H1 (cell line): ENCODE data around the gene DNAI1. TPM values are rescaled to one million over a fixed set of nuclear protein-coding genes. Genes with fewer than 3 reads are reported as not detected.
A peak's percentile ranks its signal among the peaks of the same experiment; 100 is the strongest.

Source experiments
- CTCF ChIA-PET: fragments of 300-600 bp; sonication (Branson Sonifier 250); formaldehyde crosslinking; loops from one replicate; lab custom pipeline; 2021; ENCODE audit not compliant: partially characterized antibody; lab: Charles Lee
- POLR2A ChIA-PET: fragments of 300-600 bp; sonication (Branson Sonifier 250); formaldehyde crosslinking; loops from one replicate; lab custom pipeline; 2021; ENCODE audit warnings: inconsistent platforms; ENCODE audit not compliant: partially characterized antibody; lab: Charles Lee
- DNase-seq, 2 experiments: peaks; one replicate each; pipeline versions ENCODE4 v3.0.0 to v3.0.0-alpha.2; 2010 to 2022; ENCODE audit warnings: low spot score in 2 of 2, low read depth in 1 of 2, mixed read lengths in 1 of 2
- FAIRE-seq: peaks from 2 replicates; lab custom pipeline; 2011; peaks lifted over from hg19 to GRCh38; lab: Jason Lieb, UNC
- H2AFZ ChIP-seq: 2 replicates; pipeline ENCODE4 v1.8.1; 2012; ENCODE audit warnings: low read length, inconsistent platforms
- H2AK5ac ChIP-seq: 2 replicates; pipeline ENCODE4 v1.6.1; 2013; ENCODE audit warnings: low read depth, low read length
- H2BK120ac ChIP-seq: replicated peaks from 2 replicates; pipeline ENCODE3; 2013; ENCODE audit warnings: low read depth, low read length, inconsistent platforms
- H2BK12ac ChIP-seq: 2 replicates; pipeline ENCODE4 v1.6.1; 2013; ENCODE audit warnings: low read depth, low read length
- H2BK15ac ChIP-seq: 2 replicates; pipeline ENCODE4 v1.6.1; 2013; ENCODE audit warnings: low read length
- H2BK20ac ChIP-seq: 2 replicates; pipeline ENCODE4 v1.6.1; 2013; ENCODE audit warnings: low read length
- H2BK5ac ChIP-seq: 2 replicates; pipeline ENCODE4 v1.6.1; 2013; ENCODE audit warnings: low read depth, low read length
- H3K14ac ChIP-seq: 2 replicates; pipeline ENCODE4 v1.6.1; 2013; ENCODE audit warnings: inconsistent platforms; ENCODE audit not compliant: insufficient read length
- H3K18ac ChIP-seq: 2 replicates; pipeline ENCODE4 v1.6.1; 2013; ENCODE audit warnings: low read length; ENCODE audit errors: extremely low read depth
- H3K23ac ChIP-seq: 2 replicates; pipeline ENCODE4 v1.6.1; 2013; ENCODE audit warnings: inconsistent platforms; ENCODE audit not compliant: insufficient read length
- H3K23me2 ChIP-seq: 2 replicates; pipeline ENCODE4 v1.6.1; 2013; ENCODE audit warnings: low read depth, low read length
- H3K27ac ChIP-seq: 2 replicates; pipeline ENCODE4 v1.6.1; 2011; ENCODE audit warnings: low read depth, low read length, inconsistent platforms
- H3K27me3 ChIP-seq, 4 experiments: replicated peaks in 1 of 4; 1 replicate in 1 of 4; 2 replicates in 3 of 4; pipeline versions ENCODE4 v1.6.1 to v1.8.1; 2011 to 2013; ENCODE audit warnings: low read length in 3 of 4, mild to moderate bottlenecking in 3 of 4, inconsistent platforms in 2 of 4, mixed read lengths in 2 of 4, moderate library complexity in 1 of 4; ENCODE audit not compliant: control insufficient read depth in 3 of 4, insufficient read depth in 3 of 4; ENCODE audit errors: extremely low read depth in 1 of 4
- H3K36me3 ChIP-seq, 4 experiments: 2 replicates each; pipeline versions ENCODE4 v1.6.1 to v1.8.1; 2011 to 2013; ENCODE audit warnings: mild to moderate bottlenecking in 4 of 4, low read length in 3 of 4, moderate library complexity in 2 of 4, control low read depth in 1 of 4, inconsistent platforms in 1 of 4; ENCODE audit not compliant: insufficient read depth in 4 of 4, control insufficient read depth in 2 of 4
- H3K4ac ChIP-seq: replicated peaks from 2 replicates; pipeline ENCODE3; 2013; ENCODE audit warnings: low read length, low read depth, mixed read lengths, inconsistent platforms; ENCODE audit not compliant: insufficient read length
- H3K4me1 ChIP-seq, 4 experiments: replicated peaks in 1 of 4; 1 replicate in 1 of 4; 2 replicates in 3 of 4; pipeline versions ENCODE4 v1.6.1 to v1.8.1; 2011 to 2013; ENCODE audit warnings: low read length in 3 of 4, inconsistent platforms in 2 of 4, mixed read lengths in 1 of 4; ENCODE audit not compliant: insufficient read depth in 4 of 4, control insufficient read depth in 3 of 4
- H3K4me2 ChIP-seq, 2 experiments: 2 replicates each; pipeline versions ENCODE4 v1.6.1 to v1.8.1; 2011 to 2013; ENCODE audit warnings: low read depth in 2 of 2, low read length in 2 of 2, control low read depth in 1 of 2, inconsistent platforms in 1 of 2, mild to moderate bottlenecking in 1 of 2; ENCODE audit not compliant: insufficient read depth in 1 of 2
- H3K4me3 ChIP-seq, 4 experiments: fragments of 200-600, 300-600 bp in 1 of 4; sonication (generic), shearing (Covaris generic), sonication (Bioruptor Twin) in 1 of 4; 2 replicates each; pipeline versions ENCODE4 v1.5.1 to v1.8.1; 2011 to 2016; ENCODE audit warnings: low read length in 4 of 4, low read depth in 3 of 4, control low read depth in 2 of 4, inconsistent platforms in 2 of 4, mild to moderate bottlenecking in 2 of 4, mixed read lengths in 1 of 4, moderate library complexity in 1 of 4; ENCODE audit not compliant: insufficient read depth in 2 of 4; ENCODE audit errors: extremely low read depth in 1 of 4
- H3K56ac ChIP-seq: replicated peaks from 2 replicates; pipeline ENCODE3; 2013; ENCODE audit warnings: low read depth, mild to moderate bottlenecking, mixed read lengths, low read length, inconsistent platforms; ENCODE audit not compliant: insufficient read length
- H3K79me1 ChIP-seq: 2 replicates; pipeline ENCODE4 v1.6.1; 2013; ENCODE audit warnings: low read depth, low read length, control low read depth
- H3K79me2 ChIP-seq, 2 experiments: 2 replicates each; pipeline versions ENCODE4 v1.6.1 to v1.8.1; 2012 to 2013; ENCODE audit warnings: low read length in 2 of 2, mild to moderate bottlenecking in 2 of 2, inconsistent platforms in 1 of 2; ENCODE audit not compliant: insufficient read depth in 2 of 2, control insufficient read depth in 1 of 2
- H3K9ac ChIP-seq, 4 experiments: replicated peaks in 1 of 4; 1 replicate in 1 of 4; 2 replicates in 3 of 4; pipeline versions ENCODE4 v1.6.1 to v1.8.1; 2011 to 2013; ENCODE audit warnings: low read depth in 3 of 4, low read length in 3 of 4, control low read depth in 2 of 4, mild to moderate bottlenecking in 2 of 4, moderate library complexity in 2 of 4, inconsistent platforms in 1 of 4; ENCODE audit errors: extremely low read depth in 1 of 4
- H3K9me3 ChIP-seq, 2 experiments: 2 replicates each; pipeline versions ENCODE4 v1.6.1 to v1.8.1; 2012 to 2013; ENCODE audit warnings: mild to moderate bottlenecking in 2 of 2, moderate library complexity in 2 of 2, control low read depth in 1 of 2, inconsistent platforms in 1 of 2, low read depth in 1 of 2, low read length in 1 of 2, mixed read lengths in 1 of 2; ENCODE audit not compliant: insufficient read depth in 2 of 2
- H4K20me1 ChIP-seq, 2 experiments: replicated peaks in 1 of 2; 2 replicates each; pipeline versions ENCODE3 to v1.8.1; 2011 to 2013; ENCODE audit warnings: inconsistent platforms in 2 of 2, low read length in 2 of 2, mild to moderate bottlenecking in 1 of 2; ENCODE audit not compliant: insufficient read depth in 2 of 2, control insufficient read depth in 1 of 2
- H4K5ac ChIP-seq: 2 replicates; pipeline ENCODE4 v1.6.1; 2013; ENCODE audit warnings: low read length, low read depth, mixed read lengths, inconsistent platforms; ENCODE audit not compliant: insufficient read length
- H4K8ac ChIP-seq: 2 replicates; pipeline ENCODE4 v1.8.0; 2013; ENCODE audit warnings: mild to moderate bottlenecking, moderate library complexity, low read length, inconsistent platforms; ENCODE audit not compliant: insufficient read depth; ENCODE audit errors: extremely low read depth
- H4K91ac ChIP-seq: replicated peaks from 2 replicates; pipeline ENCODE3; 2013; ENCODE audit warnings: low read length, mixed read lengths, inconsistent platforms; ENCODE audit not compliant: insufficient read length
- CHD2 ChIP-seq: IDR thresholded peaks from 2 replicates; pipeline ENCODE4 v1.6.1; 2012; ENCODE audit warnings: low read length, improper control_type of control experiment
- KDM5A ChIP-seq: fragments of 200-600 bp; IDR thresholded peaks from 2 replicates; pipeline ENCODE4 v1.7.1; 2012; ENCODE audit warnings: mild to moderate bottlenecking, low read length, inconsistent platforms, mixed read lengths
- NRF1 ChIP-seq: IDR thresholded peaks from 2 replicates; pipeline ENCODE4 v1.6.1; 2011; ENCODE audit warnings: mild to moderate bottlenecking, low read depth, low read length, improper control_type of control experiment
- RAD21 ChIP-seq, 2 experiments: IDR thresholded peaks in 1 of 2; conservative IDR thresholded peaks in 1 of 2; 2 replicates each; pipeline ENCODE4 v1.6.1; 2011; ENCODE audit warnings: low read depth in 2 of 2, low read length in 2 of 2, improper control_type of control experiment in 1 of 2, inconsistent platforms in 1 of 2, mild to moderate bottlenecking in 1 of 2, moderate library complexity in 1 of 2
- SIX5 ChIP-seq: IDR thresholded peaks from 2 replicates; pipeline ENCODE4 v1.6.1; 2011; ENCODE audit warnings: mild to moderate bottlenecking, low read depth, low read length
- TBP ChIP-seq: IDR thresholded peaks from 2 replicates; pipeline ENCODE4 v1.6.1; 2011; ENCODE audit warnings: low read depth, low read length, improper control_type of control experiment
- YY1 ChIP-seq: IDR thresholded peaks from 2 replicates; pipeline ENCODE4 v1.6.1; 2011; ENCODE audit warnings: low read depth, mild to moderate bottlenecking, low read length
- WGBS, 2 experiments: shearing (Covaris generic) in 1 of 2; methylation state at CpG; one replicate each; pipeline versions ENCODE4 v1.1.6 to v1.1.7; 2013 to 2015; ENCODE audit warnings: low lambda C conversion rate in 2 of 2, mixed read lengths in 2 of 2, inconsistent platforms in 1 of 2, low coverage in 1 of 2, missing lambda C conversion rate in 1 of 2; ENCODE audit not compliant: insufficient replicate concordance in 2 of 2, insufficient coverage in 1 of 2, insufficient read length in 1 of 2; ENCODE audit errors: extremely low coverage in 1 of 2, missing lambda C conversion rate in 1 of 2; 5-methylcytosine and 5-hydroxymethylcytosine counted together
- polyA plus RNA-seq, 7 experiments: library from polyadenylated mRNA; depleted of rRNA in 3 of 7; stranded (reverse) in 5 of 7; unstranded in 2 of 7; fragments of >200 nt in 5 of 7; fragments of 200-250 nt in 2 of 7; gene quantifications; 1 replicate in 5 of 7; 2 replicates in 1 of 7; 4 replicates in 1 of 7; pipeline versions ENCODE4 v1.2.1 to v1.2.3, GENCODE V29; 2011 to 2013; ENCODE audit warnings: missing spikeins in 2 of 7, mixed read lengths in 2 of 7
- total RNA-seq: library from RNA; stranded (reverse); fragmentation: NEBNext Ultra II Directional; extraction: Animal tissue kit (Norgen Biotek cat#: 25700); gene quantifications from 2 replicates; pipeline ENCODE4 v1.2.1, GENCODE V29; 2021

The DNAI1 gene
- total and polyA plus RNA-seq, 2 of the 8 experiments (the other 6 are each of a cell fraction or from before 2014, with no cell fraction given): 0.37 to 0.54 TPM

GRCh38 chr9:34510497-34511468 lies 52.2 kb downstream of the DNAI1 start:
- H3K23ac ChIP-seq: no peak overlapping the region
- H2AK5ac ChIP-seq: peak overlapping the region; percentile 69; the same call in 1 of the 2 replicates
- H4K8ac ChIP-seq: peak overlapping the region; percentile 51; the same call in 1 of the 2 replicates
- no peak overlapping the region for H4K91ac ChIP-seq
- WGBS, 2 experiments: 78% methylated on average over 13 of the region's 13 CpGs; no CpG with 5 or more reads in 1 of the 2 experiments
- H3K4me2 ChIP-seq: peak overlapping the region in 1 of 2 experiments; percentile 2; a peak in 1 of 4 replicates
- no peak overlapping the region for H2BK20ac ChIP-seq
- no peak overlapping the region for H3K4me3 ChIP-seq
- no peak overlapping the region for H3K4ac ChIP-seq
- no peak for DNase-seq
- no peaks in the 10 kb centered on the region for H3K36me3 ChIP-seq
- 0 out of 2 replicates have a peak overlapping the region, but pooled peaks have one; percentile 40 for H3K18ac ChIP-seq
- no peaks in the 10 kb centered on the region for H3K9me3 ChIP-seq
- H3K79me2 ChIP-seq: no peaks in the 10 kb centered on the region
- H3K79me1 ChIP-seq: no peaks in the 10 kb centered on the region
- H3K23me2 ChIP-seq: no peaks in the 10 kb centered on the region
- H3K9ac ChIP-seq: no peak overlapping the region
- CTCF ChIA-PET: interaction anchor here (0.7 to 7.9 kb wide), 20 partner anchors 9 to 191 kb away, joined by 3 to 114 read pairs (median 4); no protein-coding TSS in a partner anchor
- H3K56ac ChIP-seq: no peak overlapping the region
- no peaks in the 10 kb centered on the region for H3K27me3 ChIP-seq
- no peak for FAIRE-seq
- no peak overlapping the region for H2AFZ ChIP-seq
- no peak overlapping the region for H3K14ac ChIP-seq
- H2BK120ac ChIP-seq: no peak overlapping the region
- no peak overlapping the region for H3K27ac ChIP-seq
- peak overlapping the region; percentile 41; the same call in 1 of the 2 replicates for H2BK15ac ChIP-seq
- no peak overlapping the region for H4K5ac ChIP-seq
- H4K20me1 ChIP-seq: no peaks in the 10 kb centered on the region
- TF ChIP-seq SIX5 (no peak), KDM5A (no peak), RAD21 (IDR thresholded peaks at IDR 0.05 in 1 of 2, conservative IDR thresholded peaks at IDR 0.05 in 1 of 2; ENCODE audit: low read depth in 2 of 2, low read length in 2 of 2) (no peak), NRF1 (no peak), TBP (no peak), YY1 (no peak), CHD2 (no peak)
- H3K4me1 ChIP-seq: peaks cover 16 to 33% (median 20%) of the 10 kb centered on the region in 4 experiments
- H2BK12ac ChIP-seq: peak overlapping the region; percentile 83; the same call in 1 of the 2 replicates
- no peak overlapping the region; the same call in 1 of the 2 replicates for H2BK5ac ChIP-seq
- POLR2A ChIA-PET: interaction anchor here (0.7 to 1.6 kb wide), 4 partner anchors 9 to 100 kb away, joined by 3 to 4 read pairs (median 4); partner anchors contain the start of gene ENHO
